ENCODE measurements around the gene ZNF236.

DNA sequence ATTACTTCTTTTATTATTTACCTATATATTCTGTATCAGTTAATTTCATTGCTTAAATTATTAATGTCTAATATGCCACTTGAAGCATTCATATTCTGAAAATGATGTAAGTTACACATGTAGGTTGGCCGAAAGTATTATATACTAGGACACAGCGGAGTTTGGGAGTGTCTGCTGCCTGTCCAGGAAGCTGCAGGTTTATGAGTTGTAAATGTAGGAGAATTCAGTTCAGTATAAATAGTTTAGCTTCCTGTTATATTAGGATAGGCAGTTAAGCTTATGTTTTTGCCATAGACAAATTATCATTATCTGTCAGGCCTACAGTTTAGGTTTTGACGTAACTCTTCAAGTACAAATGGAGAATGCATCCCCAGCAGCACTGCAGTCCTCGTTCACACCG, 18.9 kb upstream of the ZNF236 start:
- no peak for TF ChIP-seq POLR2AphosphoS5 (IDR thresholded peaks at IDR 0.05; ENCODE audit: low read depth, low read length)
- no peak for TF ChIP-seq POLR2A (IDR thresholded peaks at IDR 0.05; ENCODE audit: low read depth, low read length)
